GM21367 (cell line): Measurements from ENCODE around the gene CA7.
"Not testable (repeated sequence)": the region's sequence is repeated elsewhere in the genome, so short reads cannot be mapped to it uniquely, and the experiment has no call there.

Source experiments
- ATAC-seq: cut with Tn5 transposase; IDR thresholded peaks from one replicate; pipeline ENCODE4 v1.9.1; 2021; ENCODE audit not compliant: unreplicated experiment

CA7 gene

GRCh38 chr16:66846266-66846665, 2.1 kb downstream of the CA7 start:
- no peak for ATAC-seq

- ATAC-seq = no peak
Observed at GRCh38 chr16:66846831-66847230, 2.6 kb downstream of the CA7 start.

- no peak for ATAC-seq
Observed at GRCh38 chr16:66847533-66848067, 3.4 kb downstream of the CA7 start.

- no peak for ATAC-seq
Observed at GRCh38 chr16:66848172-66848571, 4.0 kb downstream of the CA7 start.

- no peak for ATAC-seq
Observed at GRCh38 chr16:66849021-66849420, 4.8 kb downstream of the CA7 start.

- no peak for ATAC-seq
Observed at GRCh38 chr16:66849549-66849948, 5.3 kb downstream of the CA7 start.

GRCh38 chr16:66850115-66850815, 6.1 kb downstream of the CA7 start:
- no peak for ATAC-seq

- no peak for ATAC-seq
Observed at GRCh38 chr16:66851166-66851964, 7.2 kb downstream of the CA7 start.

- ATAC-seq = no peak
Observed at GRCh38 chr16:66853261-66854139, 9.3 kb downstream of the CA7 start.

- ATAC-seq = no peak
Observed at GRCh38 chr16:66856184-66856730, 12.0 kb downstream of the CA7 start.

GRCh38 chr16:66856801-66857200, 12.6 kb downstream of the CA7 start:
- no peak for ATAC-seq

- ATAC-seq = no peak
Observed at GRCh38 chr16:66857437-66857836, 13.2 kb downstream of the CA7 start.

- no peak for ATAC-seq
Observed at GRCh38 chr16:66858740-66859396, 14.7 kb downstream of the CA7 start.

- no peak for ATAC-seq
Observed at GRCh38 chr16:66859397-66860068, 15.3 kb downstream of the CA7 start.

- no peak for ATAC-seq
Observed at GRCh38 chr16:66862023-66862520, 17.9 kb downstream of the CA7 start.

- ATAC-seq = no peak
Observed at GRCh38 chr16:66863707-66864106, 19.5 kb downstream of the CA7 start.

- ATAC-seq = no peak
Observed at GRCh38 chr16:66869424-66869823, 25.2 kb downstream of the CA7 start.

GRCh38 chr16:66871363-66871762, 27.1 kb downstream of the CA7 start:
- not testable (repeated sequence) for ATAC-seq

GRCh38 chr16:66871840-66872239, 27.6 kb downstream of the CA7 start:
- no peak for ATAC-seq

GRCh38 chr16:66872559-66872942, 28.3 kb downstream of the CA7 start:
- ATAC-seq = no peak
